Activated T-cell treated with anti-CD3 and anti-CD28 coated beads, Interleukin-2, amount 50 U/mL, for 48 hours (primary cell): ENCODE measurements around the gene PTGES3L.

Experiments
- DNase-seq, 2 experiments: peaks; one replicate each; pipeline ENCODE4 v3.0.0-alpha.2; 2020

The PTGES3L gene

GRCh38 chr17:42979511-42980273 lies at the start of gene PTGES3L:
TSS of gene PTGES3L (minus strand) at chr17:42980080. CDS start at chr17:42980053, 27 bp downstream.
- no peak for DNase-seq

GRCh38 chr17:43028221-43028861 lies 48.5 kb upstream of the PTGES3L start:
- no peak for DNase-seq

DNA sequence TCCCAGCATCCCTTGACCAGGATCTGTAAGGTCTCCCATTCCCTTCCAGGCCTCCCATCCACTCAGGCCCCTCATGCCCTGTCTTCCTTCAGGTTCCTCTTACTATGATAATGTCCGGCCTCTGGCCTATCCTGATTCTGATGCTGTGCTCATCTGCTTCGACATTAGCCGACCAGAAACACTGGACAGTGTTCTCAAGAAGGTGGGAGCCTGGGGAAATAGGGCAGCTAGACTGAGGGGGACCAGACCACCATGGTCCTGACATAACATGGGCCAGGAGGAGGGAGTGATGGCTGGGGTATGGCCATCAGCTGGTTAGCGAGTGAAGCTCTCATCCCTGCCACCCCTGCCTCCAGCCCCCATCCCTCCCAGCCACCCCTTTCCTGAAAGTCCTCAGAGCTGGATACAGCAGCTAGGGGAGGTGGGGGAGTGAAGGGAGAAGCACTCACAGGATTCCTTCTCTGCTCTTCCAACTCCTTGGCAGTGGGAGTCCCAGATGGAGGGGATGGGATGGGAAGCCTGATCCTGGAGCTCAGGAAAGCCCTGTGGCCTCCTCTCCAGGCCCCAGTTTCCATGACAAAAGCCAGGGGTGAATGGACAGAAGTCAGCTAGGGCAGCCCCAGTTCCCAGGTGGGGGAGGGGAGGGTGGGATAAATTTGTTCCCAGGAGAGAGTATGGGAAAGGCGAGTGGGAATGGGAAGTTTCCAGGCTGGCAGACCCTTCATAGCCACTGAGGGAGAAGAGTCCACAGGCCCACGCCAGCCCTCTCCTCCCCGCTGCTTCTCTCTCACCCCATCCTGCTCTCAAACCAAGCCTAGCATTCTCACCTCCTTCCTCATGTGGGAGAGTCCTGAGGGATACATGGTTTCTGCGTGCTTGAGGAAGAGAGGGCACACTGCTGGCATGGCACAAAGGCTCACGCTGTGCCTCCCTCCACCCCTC lies 47.5 kb upstream of the PTGES3L start:
- DNase-seq, result no peak

DNA sequence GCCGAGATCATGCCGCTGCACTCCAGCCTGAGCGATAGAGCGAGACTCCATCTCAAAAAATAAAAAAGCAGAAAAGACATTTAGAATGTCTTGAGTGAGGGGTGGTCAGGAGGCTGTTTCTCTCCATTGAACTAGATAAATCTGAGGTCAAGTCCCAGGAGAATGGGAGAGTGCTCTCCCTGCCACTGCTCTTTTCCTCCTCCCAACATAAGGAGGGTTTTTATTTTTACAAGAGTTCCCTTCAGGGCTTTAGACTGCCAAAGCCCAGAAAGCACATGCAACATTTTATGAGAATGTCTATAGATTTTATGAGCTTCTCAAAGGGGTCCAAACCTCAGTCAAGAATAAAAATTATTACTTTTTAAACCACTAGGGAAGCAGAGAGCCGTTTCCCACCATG lies 46.7 kb upstream of the PTGES3L start:
- no peak for DNase-seq

DNA sequence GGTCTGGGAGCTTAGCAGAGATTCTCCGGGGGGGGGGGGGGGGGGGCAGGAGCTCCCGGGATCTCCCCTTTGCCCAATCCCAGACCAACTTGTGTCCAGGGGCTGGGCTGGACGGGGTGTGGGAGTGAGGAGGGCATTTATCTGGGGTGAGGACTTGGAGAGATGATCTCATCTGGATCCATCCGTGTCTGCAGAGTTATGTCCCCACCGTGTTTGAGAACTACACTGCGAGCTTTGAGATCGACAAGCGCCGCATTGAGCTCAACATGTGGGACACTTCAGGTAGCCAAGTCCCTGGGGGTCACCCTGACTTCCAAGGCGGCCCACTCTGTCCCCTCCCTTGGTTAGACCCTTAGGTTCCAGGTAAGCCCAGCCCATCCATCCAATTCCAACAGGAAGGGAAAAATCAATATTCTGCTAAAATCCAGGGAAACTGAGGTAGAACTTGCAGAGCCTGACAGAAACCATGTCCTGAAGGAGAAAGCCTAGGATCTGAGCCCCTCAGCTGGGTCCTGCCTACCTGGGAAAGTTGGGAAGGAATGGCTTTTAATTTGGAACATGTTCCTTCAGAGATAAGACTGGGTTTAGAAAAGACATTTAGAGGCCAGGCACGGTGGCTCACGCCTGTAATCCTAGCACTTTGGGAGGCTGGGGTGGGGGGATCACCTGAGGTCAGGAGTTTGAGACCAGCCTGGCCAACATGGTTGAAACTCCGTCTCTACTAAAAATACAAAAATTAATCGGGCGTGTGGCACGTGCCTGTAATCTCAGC lies 46.1 kb upstream of the PTGES3L start:
- no peak for DNase-seq

DNA sequence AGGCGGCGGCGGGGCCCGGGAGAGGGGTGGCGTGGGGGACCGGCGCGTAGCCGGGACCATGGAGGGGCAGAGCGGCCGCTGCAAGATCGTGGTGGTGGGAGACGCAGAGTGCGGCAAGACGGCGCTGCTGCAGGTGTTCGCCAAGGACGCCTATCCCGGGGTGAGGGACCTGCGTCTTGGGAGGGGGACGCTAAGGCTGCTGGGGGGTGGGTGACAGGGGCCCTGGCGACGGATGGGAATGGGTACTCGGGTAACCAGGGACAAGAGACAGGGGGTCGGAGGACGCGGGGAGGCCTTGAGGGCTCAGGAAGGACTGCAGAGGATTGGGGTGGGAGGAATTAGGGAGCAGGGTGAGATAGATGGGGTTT lies 45.4 kb upstream of the PTGES3L start:
- no peak for DNase-seq

DNA sequence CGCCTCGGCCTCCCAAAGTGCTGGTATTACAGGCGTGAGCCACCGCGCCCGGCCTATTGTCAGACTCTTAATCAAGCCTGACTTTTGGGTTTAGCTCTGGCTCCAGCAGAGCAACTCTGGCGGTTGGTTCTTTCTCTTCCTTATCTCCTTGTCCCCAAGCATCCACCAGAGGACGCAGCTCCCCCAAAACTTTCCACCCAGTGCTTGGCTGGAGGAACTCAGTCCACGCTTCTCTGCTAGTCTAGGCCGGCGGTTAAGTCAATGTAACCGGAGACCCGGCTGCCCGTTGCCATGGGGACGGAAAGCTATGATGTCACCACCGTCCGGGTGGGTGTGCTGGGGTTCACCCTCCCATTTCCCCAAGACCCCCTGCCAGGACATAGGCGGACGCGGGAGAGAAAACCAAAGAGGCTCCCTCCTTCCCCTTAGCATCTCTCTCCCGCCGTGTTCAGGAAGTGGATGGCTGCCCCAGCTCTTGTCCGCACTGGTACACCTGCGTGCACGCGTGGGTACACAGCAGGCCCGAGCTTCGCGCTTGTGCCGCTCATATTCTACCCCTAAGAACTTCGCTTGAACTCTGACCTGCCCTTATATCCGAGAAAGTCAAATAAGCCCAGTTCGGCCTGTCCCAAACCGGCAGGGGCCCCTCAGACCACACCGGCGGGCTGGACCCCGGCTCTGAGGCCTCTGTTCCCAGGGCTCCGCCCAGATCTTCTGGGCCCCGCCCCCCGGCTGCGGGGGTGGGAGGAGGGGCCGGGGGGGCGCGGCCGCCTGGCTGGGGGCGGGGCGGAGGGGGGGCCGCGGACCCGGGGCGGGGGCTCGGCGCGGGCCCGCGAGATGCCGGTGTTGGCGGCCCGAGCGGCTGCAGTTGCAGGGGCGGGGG lies 44.8 kb upstream of the PTGES3L start, which contains the start of gene RND2:
Gene RND2, plus strand, starts transcription at position 825 of the 883 bp plus-strand sequence. CDS start 117 bp downstream, outside the sequence.
- peak; percentile 84 to 87 for DNase-seq

DNA sequence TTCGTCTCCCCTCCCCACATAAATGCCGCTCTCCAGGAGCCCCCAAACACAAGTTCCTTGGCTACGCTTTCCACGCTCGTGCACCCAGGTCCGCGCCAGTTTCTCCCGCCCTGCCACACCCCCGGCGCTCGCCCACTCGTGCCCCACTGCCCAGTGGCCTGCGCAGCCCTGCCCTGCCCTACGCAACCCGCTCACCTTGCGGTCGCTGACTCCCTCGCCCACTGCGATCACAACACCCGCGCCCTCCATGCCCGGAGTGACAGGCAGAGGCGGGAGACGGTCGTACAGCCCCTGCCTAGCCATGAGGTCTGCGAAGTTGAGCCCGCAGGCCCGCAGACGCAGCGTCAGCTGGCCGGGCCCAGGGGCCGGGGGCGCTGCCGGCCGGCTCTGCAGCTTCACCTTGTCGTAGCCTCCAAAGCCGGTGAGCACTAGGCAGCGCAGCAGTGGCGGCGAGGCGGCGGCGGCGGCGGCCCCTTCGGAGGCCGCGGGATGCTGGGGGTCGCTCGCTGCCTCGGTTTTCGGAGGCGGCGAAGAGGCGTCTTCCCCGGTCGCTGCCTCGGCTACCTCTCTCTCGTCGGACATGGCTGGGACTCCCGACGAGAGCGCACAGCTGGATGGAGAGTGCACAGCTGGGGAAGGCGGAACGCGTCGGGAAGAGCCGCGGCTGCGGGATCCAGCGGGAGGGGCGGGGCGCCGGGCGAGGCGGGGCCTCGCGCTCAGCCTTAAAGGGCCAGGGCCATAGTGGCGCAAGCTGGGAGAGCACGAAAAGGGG lies 42.0 kb upstream of the PTGES3L start, which contains the start of gene VAT1:
Gene VAT1, minus strand, starts transcription at position 645 of the 772 bp plus-strand sequence. Its CDS starts 63 bp downstream, at position 582.
- DNase-seq, result peak; percentile 78 to 80

DNA sequence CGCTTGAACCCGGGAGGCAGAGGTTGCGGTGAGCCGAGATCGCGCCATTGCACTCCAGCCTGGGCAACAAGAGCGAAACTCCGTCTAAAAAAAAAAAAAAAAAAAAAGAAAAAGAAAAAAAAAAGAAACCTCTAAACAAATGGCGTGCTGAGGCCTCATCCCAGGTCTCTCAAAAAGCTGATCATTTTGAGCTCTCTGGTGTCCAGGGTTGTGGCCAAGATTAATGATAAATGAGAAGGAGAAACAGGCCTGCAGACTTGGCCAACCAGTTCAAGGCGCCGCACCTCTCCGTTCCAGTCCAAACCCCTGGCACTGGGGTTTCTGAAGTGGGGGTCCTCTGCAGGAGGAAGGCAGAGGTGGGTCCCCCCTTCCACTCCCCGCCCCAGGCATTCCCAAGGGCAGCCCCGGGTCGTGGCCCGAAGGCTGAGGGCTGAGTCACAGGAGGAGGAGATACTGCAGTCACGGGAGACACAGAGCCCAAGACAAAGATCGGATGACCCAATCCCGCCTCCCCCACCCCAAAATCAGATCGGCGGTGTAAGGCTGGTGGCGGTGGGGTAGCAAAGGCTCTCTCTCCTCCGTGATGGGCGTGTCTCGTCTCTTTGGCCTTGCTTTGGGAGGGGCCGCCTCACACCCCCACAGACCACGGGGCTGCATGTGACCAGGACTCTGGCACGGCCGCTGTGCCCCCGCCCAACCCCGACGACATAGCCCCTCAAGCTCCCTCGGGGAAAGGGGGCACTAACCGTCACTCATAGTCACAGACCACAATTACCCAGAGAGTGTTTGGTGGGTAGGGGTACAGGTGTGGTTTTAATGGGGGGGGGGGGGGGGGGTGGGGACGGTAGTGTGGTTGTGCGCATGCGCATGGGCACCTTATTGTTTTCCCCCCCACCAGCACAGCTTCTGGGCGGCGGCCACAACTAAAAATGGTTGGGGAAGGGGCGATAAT lies 41.2 kb upstream of the PTGES3L start:
- DNase-seq, result no peak

- no peak for DNase-seq
Observed at GRCh38 chr17:43020030-43020621, 40.2 kb upstream of the PTGES3L start.

GRCh38 chr17:43019418-43019817 lies 39.5 kb upstream of the PTGES3L start:
- DNase-seq, result no peak

DNA sequence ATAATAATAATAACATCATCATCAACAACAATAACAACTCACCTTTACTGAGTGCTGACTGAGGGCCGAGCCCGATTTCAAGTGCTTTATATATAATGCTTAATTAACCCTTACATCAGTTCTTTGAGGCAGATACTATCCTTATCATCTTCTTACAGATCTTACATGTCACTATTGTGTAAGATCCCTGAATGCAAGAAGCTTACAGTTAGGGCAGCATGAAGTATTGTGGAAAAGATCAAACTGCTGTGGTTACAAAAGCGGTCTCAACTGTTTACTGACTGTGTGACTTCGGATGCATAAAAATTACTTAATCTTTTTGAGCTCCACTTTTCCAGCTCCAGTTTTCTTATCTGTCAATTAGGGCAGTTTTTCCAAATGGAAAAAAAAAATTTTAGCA lies 39.1 kb upstream of the PTGES3L start:
- DNase-seq, result no peak

DNA sequence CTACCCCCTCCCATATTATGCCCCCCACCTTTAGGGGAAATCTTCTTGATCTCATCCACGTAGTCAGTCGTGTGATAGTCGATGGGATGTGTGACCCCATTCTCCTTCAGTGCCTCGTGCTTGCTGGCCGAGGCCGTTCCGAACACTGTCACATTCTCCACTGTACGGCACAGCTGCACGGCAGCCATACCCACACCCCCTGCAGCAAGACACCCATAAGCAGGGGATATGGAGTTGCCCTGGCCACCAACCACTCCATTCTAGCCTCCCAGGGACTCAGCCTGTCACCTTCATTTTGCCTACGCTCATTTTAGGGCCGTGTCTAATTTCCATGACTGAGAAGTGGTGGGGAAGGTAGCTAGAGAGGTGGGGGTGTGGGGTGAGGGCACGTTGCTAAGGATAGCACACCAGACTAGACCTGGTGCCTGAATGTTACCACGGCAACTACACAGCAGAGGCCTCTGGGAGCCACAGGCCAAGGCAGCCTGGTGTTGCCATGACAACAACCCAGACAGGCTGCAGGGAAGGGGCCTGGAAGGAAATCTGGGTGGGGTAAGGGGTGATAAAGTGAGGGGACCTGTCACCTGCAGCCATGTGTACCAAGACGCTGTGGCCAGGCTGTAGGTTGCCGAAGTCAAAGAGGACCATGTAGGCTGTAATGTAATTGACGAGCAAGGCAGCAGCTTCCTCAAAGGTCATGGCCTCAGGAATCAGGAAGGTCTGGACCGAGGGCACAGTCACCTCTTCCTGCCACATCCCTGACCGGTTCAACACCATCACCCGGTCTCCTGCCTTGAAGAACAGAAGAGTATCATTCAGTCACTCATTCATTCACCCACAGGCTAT lies 38.4 kb upstream of the PTGES3L start:
- DNase-seq, result no peak

GRCh38 chr17:43016216-43016615 lies 36.3 kb upstream of the PTGES3L start:
- DNase-seq, result no peak

- DNase-seq, result no peak
Observed at GRCh38 chr17:43015579-43015978, 35.7 kb upstream of the PTGES3L start.

DNA sequence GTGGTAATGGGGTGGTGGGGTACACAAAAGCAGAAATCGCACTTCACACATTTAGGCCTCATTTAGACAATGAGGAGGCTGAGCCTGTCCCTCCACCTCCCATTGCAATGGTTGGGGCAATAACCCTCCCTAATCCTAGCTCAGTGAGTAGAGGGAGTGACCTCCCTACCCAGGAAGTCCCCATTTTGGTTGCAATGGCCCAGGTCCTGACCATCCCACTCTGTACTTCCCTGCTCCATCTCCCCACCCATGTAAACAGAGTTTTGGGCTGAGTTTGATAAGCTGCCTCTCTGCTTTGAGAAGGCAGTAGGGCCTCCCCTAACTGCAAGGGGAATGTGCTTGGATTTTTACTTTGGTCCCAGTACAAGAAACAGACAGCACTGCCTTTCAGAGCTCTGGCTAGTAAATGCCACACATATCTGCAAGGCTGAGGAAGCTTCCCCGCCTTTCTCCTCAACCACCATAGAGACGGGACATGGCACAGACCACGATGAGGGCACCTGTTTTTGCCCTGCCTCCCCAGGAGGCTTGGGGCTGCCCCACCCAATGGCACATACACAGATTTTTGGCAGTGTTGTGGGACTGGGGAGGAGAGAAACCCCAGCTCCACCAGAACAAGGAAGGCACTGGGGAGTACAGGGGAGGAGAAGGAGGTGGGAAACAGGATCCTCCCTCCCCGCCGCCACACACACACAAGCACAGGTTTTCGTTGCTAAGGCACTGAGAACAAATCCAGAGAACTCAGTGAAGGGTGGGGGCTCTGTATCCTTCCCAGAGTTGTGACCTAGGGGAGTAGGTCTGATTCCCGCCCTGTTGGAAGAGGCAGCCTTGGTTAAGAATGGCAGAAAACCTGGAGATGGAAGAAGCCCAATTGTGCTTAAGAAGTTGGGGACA lies 35.0 kb upstream of the PTGES3L start:
- DNase-seq, result no peak
